SK-N-SH (cell line): ENCODE measurements around the gene IFT20. TPM values are rescaled to one million over a fixed set of nuclear protein-coding genes. Genes with fewer than 3 reads are reported as not detected.

Experiments
- CTCF ChIA-PET: fragments of 300-600, 350-600 bp; formaldehyde crosslinking; extraction: SDS; loops from one replicate; lab custom pipeline; 2021; lab: Yijun Ruan, JAX
- POLR2A ChIA-PET: fragments of 350-600 bp; sonication (Branson Sonifier 250); formaldehyde crosslinking; extraction: SDS; loops from one replicate; lab custom pipeline; 2020; ENCODE audit warnings: antibody characterized with exemption, inconsistent platforms; lab: Yijun Ruan, JAX
- DNase-seq: peaks from one replicate; pipeline ENCODE4 v3.0.0; 2012
- H2AFZ ChIP-seq: fragments of 200-600 bp; sonication (generic); 2 replicates; pipeline ENCODE4 v1.8.1; 2016; ENCODE audit warnings: antibody characterized with exemption, mild to moderate bottlenecking, low read depth
- H3F3A ChIP-seq: fragments of 200-600 bp; sonication (generic); replicated peaks from 2 replicates; pipeline ENCODE3; 2016; ENCODE audit warnings: antibody characterized with exemption, mild to moderate bottlenecking; ENCODE audit not compliant: insufficient read depth
- H3K27ac ChIP-seq, 2 experiments: fragments of 200-500 bp in 1 of 2; fragments of 200-600 bp in 1 of 2; sonication (Bioruptor generic) in 1 of 2; sonication (generic), shearing (Covaris generic) in 1 of 2; 2 replicates each; pipeline versions ENCODE4 v1.5.1 to v1.6.1; 2014 to 2016; ENCODE audit warnings: low read depth in 2 of 2, inconsistent platforms in 1 of 2, low read length in 1 of 2, mild to moderate bottlenecking in 1 of 2, mixed read lengths in 1 of 2
- H3K27me3 ChIP-seq: fragments of 200-600 bp; sonication (generic), shearing (Covaris generic); 2 replicates; pipeline ENCODE4 v1.6.1; 2016; ENCODE audit warnings: mixed run types; ENCODE audit not compliant: insufficient read depth
- H3K36me3 ChIP-seq, 2 experiments: fragments of 200-500 bp in 1 of 2; fragments of 200-600 bp in 1 of 2; sonication (Bioruptor generic) in 1 of 2; sonication (generic) in 1 of 2; replicated peaks in 1 of 2; 2 replicates each; pipeline versions ENCODE3 to v1.5.1; 2014 to 2016; ENCODE audit warnings: low read length in 1 of 2, mild to moderate bottlenecking in 1 of 2; ENCODE audit not compliant: insufficient read depth in 2 of 2, control insufficient read depth in 1 of 2
- H3K4me1 ChIP-seq, 2 experiments: fragments of 200-500 bp in 1 of 2; fragments of 200-600 bp in 1 of 2; sonication (Bioruptor generic) in 1 of 2; sonication (generic), shearing (Covaris generic) in 1 of 2; 2 replicates each; pipeline versions ENCODE4 v1.5.1 to v1.6.1; 2014 to 2016; ENCODE audit warnings: low read depth in 1 of 2, low read length in 1 of 2, mixed run types in 1 of 2; ENCODE audit not compliant: insufficient read depth in 2 of 2, control insufficient read depth in 1 of 2
- H3K4me2 ChIP-seq: fragments of 200-600 bp; sonication (generic), shearing (Covaris generic); 2 replicates; pipeline ENCODE4 v1.6.1; 2017; ENCODE audit warnings: mixed run types
- H3K4me3 ChIP-seq, 2 experiments: fragments of 200-500 bp in 1 of 2; fragments of 200-600 bp in 1 of 2; sonication (Bioruptor generic) in 1 of 2; sonication (generic), shearing (Covaris generic) in 1 of 2; 2 replicates each; pipeline versions ENCODE4 v1.5.1 to v1.8.1; 2014 to 2016; ENCODE audit warnings: low read depth in 2 of 2, inconsistent platforms in 1 of 2, low read length in 1 of 2, mild to moderate bottlenecking in 1 of 2, mixed read lengths in 1 of 2, moderate library complexity in 1 of 2
- H3K79me2 ChIP-seq: fragments of 200-600 bp; sonication (generic); 2 replicates; pipeline ENCODE4 v1.8.1; 2017; ENCODE audit warnings: mild to moderate bottlenecking; ENCODE audit not compliant: insufficient read depth
- H3K9ac ChIP-seq: fragments of 200-600 bp; sonication (generic); 2 replicates; pipeline ENCODE4 v1.6.1; 2017; ENCODE audit warnings: mixed run types
- H3K9me2 ChIP-seq: fragments of 200-600 bp; sonication (generic); 2 replicates; pipeline ENCODE4 v1.6.1; 2017; ENCODE audit warnings: mixed run types
- H3K9me3 ChIP-seq: fragments of 200-600 bp; sonication (generic); 2 replicates; pipeline ENCODE4 v1.6.1; 2017; ENCODE audit warnings: mixed run types, mild to moderate bottlenecking, moderate library complexity
- H4K20me1 ChIP-seq: fragments of 200-600 bp; sonication (generic); 2 replicates; pipeline ENCODE4 v1.6.1; 2017; ENCODE audit warnings: mild to moderate bottlenecking, mixed run types; ENCODE audit not compliant: insufficient read depth
- EP300 ChIP-seq, 2 experiments: IDR thresholded peaks; 2 replicates each; pipeline versions ENCODE4 v1.4.0 to v1.6.1; 2012; ENCODE audit warnings: borderline replicate concordance in 1 of 2, low read depth in 1 of 2, low read length in 1 of 2
- EZH2phosphoT487 ChIP-seq: fragments of 200-600 bp; sonication (generic); IDR thresholded peaks from 2 replicates; pipeline ENCODE4 v1.6.1; 2017; ENCODE audit warnings: low read depth, mixed run types, mild to moderate bottlenecking, antibody characterized with exemption, moderate library complexity, borderline replicate concordance
- MXI1 ChIP-seq: IDR thresholded peaks from 2 replicates; pipeline ENCODE4 v1.6.1; 2012; ENCODE audit warnings: mild to moderate bottlenecking, low read depth, low read length, improper control_type of control experiment
- SIN3A ChIP-seq: IDR thresholded peaks from 2 replicates; pipeline ENCODE4 v1.6.1; 2012; ENCODE audit warnings: low read depth, mild to moderate bottlenecking, low read length, moderate library complexity, borderline replicate concordance
- SMC3 ChIP-seq: IDR thresholded peaks from 2 replicates; pipeline ENCODE4 v1.6.1; 2012; ENCODE audit warnings: low read depth, low read length, improper control_type of control experiment
- TAF1 ChIP-seq: IDR thresholded peaks from 2 replicates; pipeline ENCODE4 v1.6.1; 2012; ENCODE audit warnings: low read depth, mild to moderate bottlenecking, low read length, moderate library complexity, borderline replicate concordance
- TCF12 ChIP-seq: IDR thresholded peaks from 2 replicates; pipeline ENCODE4 v1.4.0; 2012
- YY1 ChIP-seq: IDR thresholded peaks from 2 replicates; pipeline ENCODE4 v1.4.0; 2012; ENCODE audit warnings: low read depth, mild to moderate bottlenecking
- WGBS: methylation state at CpG from one replicate; pipeline ENCODE4 v1.1.6; 2017; ENCODE audit warnings: low lambda C conversion rate; 5-methylcytosine and 5-hydroxymethylcytosine counted together
- polyA plus RNA-seq, 3 experiments: library from polyadenylated mRNA; depleted of rRNA; stranded (reverse); fragments of >200 nt; gene quantifications; 2 replicates each; pipeline ENCODE4 v1.2.3, GENCODE V29; 2012
- TF ChIP-seq, protein P1 (sequence below): IDR thresholded peaks from 2 replicates; pipeline ENCODE4 v1.4.0; 2012; ENCODE audit warnings: low read depth, borderline replicate concordance
- TF ChIP-seq, protein P2 (sequence below): IDR thresholded peaks from 2 replicates; pipeline ENCODE4 v1.6.1; 2012; ENCODE audit warnings: mild to moderate bottlenecking, low read depth, low read length, moderate library complexity
- TF ChIP-seq, protein P3 (sequence below): fragments of 150-350 bp; IDR thresholded peaks from 2 replicates; pipeline ENCODE4 v1.6.1; 2016; ENCODE audit warnings: mild to moderate bottlenecking, low read depth, low read length

IFT20 gene
- polyA plus RNA-seq, 1 of the 3 experiments (the other 2 are of a cell fraction): 75.6 TPM

DNA sequence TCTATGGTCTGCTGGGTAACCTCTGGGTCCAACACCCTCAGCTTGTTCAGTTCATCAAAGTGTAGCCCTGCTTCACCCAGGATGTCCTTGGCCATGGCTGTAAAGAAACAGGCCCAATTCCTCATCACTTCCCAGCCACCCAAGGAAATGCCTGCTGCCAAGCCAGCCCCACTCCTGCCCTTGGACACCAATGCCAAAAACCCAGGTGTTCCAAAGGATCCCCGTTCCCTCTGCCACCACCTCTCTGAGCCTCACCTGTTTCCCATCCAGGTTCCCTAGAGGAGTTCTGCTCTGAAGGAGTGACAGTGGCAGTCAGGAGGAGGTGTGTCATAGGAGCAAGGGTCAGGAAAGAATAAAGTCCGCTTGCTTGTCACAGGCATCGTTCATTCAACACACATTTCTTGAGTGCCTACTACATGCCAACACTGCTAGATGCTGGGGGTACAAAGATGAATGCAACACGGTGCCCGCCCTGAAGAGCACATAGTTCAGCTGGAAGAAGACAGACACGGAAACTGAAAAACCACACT lies 3.3 kb downstream of the IFT20 start:
- Histone ChIP-seq H3K27me3 (no peaks in the 10 kb centered on the region), H3K9me2 (no peaks in the 10 kb centered on the region), H3K9me3 (no peaks in the 10 kb centered on the region), H3K27ac (no peak overlapping the region), H3F3A (peaks cover 4% of the 10 kb centered on the region), H3K79me2 (peaks cover 54% of the 10 kb centered on the region), H3K4me3 (no peak overlapping the region), H3K9ac (no peak overlapping the region), H3K4me1 (peaks cover 11 to 14% of the 10 kb centered on the region in 2 experiments; a peak in 3 of 4 replicates), H3K4me2 (no peak overlapping the region), H4K20me1 (peaks cover 6% of the 10 kb centered on the region; the same call in 1 of the 2 replicates), H3K36me3 (peaks cover 25 to 46% of the 10 kb centered on the region in 2 experiments), H2AFZ (no peak overlapping the region)
- DNase-seq: no peak
- TF ChIP-seq, protein P1, sequence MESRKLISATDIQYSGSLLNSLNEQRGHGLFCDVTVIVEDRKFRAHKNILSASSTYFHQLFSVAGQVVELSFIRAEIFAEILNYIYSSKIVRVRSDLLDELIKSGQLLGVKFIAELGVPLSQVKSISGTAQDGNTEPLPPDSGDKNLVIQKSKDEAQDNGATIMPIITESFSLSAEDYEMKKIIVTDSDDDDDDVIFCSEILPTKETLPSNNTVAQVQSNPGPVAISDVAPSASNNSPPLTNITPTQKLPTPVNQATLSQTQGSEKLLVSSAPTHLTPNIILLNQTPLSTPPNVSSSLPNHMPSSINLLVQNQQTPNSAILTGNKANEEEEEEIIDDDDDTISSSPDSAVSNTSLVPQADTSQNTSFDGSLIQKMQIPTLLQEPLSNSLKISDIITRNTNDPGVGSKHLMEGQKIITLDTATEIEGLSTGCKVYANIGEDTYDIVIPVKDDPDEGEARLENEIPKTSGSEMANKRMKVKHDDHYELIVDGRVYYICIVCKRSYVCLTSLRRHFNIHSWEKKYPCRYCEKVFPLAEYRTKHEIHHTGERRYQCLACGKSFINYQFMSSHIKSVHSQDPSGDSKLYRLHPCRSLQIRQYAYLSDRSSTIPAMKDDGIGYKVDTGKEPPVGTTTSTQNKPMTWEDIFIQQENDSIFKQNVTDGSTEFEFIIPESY: no peak
- TF ChIP-seq EZH2phosphoT487: no peak
- no peak for TF ChIP-seq MXI1
- no peak for TF ChIP-seq TAF1
- no peak for TF ChIP-seq SMC3
- TF ChIP-seq TCF12: no peak
- TF ChIP-seq, protein P2, sequence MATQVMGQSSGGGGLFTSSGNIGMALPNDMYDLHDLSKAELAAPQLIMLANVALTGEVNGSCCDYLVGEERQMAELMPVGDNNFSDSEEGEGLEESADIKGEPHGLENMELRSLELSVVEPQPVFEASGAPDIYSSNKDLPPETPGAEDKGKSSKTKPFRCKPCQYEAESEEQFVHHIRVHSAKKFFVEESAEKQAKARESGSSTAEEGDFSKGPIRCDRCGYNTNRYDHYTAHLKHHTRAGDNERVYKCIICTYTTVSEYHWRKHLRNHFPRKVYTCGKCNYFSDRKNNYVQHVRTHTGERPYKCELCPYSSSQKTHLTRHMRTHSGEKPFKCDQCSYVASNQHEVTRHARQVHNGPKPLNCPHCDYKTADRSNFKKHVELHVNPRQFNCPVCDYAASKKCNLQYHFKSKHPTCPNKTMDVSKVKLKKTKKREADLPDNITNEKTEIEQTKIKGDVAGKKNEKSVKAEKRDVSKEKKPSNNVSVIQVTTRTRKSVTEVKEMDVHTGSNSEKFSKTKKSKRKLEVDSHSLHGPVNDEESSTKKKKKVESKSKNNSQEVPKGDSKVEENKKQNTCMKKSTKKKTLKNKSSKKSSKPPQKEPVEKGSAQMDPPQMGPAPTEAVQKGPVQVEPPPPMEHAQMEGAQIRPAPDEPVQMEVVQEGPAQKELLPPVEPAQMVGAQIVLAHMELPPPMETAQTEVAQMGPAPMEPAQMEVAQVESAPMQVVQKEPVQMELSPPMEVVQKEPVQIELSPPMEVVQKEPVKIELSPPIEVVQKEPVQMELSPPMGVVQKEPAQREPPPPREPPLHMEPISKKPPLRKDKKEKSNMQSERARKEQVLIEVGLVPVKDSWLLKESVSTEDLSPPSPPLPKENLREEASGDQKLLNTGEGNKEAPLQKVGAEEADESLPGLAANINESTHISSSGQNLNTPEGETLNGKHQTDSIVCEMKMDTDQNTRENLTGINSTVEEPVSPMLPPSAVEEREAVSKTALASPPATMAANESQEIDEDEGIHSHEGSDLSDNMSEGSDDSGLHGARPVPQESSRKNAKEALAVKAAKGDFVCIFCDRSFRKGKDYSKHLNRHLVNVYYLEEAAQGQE: no peak
- no peak for TF ChIP-seq EP300 (IDR thresholded peaks at IDR 0.05; ENCODE audit: borderline replicate concordance in 1 of 2, low read depth in 1 of 2, low read length in 1 of 2)
- TF ChIP-seq, protein P3, sequence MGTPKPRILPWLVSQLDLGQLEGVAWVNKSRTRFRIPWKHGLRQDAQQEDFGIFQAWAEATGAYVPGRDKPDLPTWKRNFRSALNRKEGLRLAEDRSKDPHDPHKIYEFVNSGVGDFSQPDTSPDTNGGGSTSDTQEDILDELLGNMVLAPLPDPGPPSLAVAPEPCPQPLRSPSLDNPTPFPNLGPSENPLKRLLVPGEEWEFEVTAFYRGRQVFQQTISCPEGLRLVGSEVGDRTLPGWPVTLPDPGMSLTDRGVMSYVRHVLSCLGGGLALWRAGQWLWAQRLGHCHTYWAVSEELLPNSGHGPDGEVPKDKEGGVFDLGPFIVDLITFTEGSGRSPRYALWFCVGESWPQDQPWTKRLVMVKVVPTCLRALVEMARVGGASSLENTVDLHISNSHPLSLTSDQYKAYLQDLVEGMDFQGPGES: no peak
- no peak for TF ChIP-seq SIN3A
- TF ChIP-seq YY1: no peak
- CTCF ChIA-PET: interaction anchor here (0.9 to 1.5 kb wide), 5 partner anchors 10 to 143 kb away, joined by 3 to 7 read pairs (median 3); no protein-coding TSS in a partner anchor
- POLR2A ChIA-PET: interaction anchor here (1.4 kb wide), 1 partner anchor 12 kb away, joined by 4 read pairs; no protein-coding TSS in a partner anchor
- WGBS: 93% methylated on average over 5 of the region's 6 CpGs
